HG02870 (cell line): ENCODE results near the gene NIM1K.
"Not testable (repeated sequence)": the region's sequence is repeated elsewhere in the genome, so short reads cannot be mapped to it uniquely, and the experiment has no call there.

Experiments used
- ATAC-seq: cut with Tn5 transposase; IDR thresholded peaks from one replicate; pipeline ENCODE4 v1.9.1; 2021; ENCODE audit warnings: mild to moderate bottlenecking, moderate library complexity; ENCODE audit not compliant: unreplicated experiment

NIM1K gene

GRCh38 chr5:43313035-43313853 lies 121.2 kb downstream of the NIM1K start, which contains the start of gene HMGCS1:
HMGCS1 (minus strand) TSS chr5:43313412; CDS start chr5:43298965, 14,447 bp downstream.
- ATAC-seq, result peak; percentile 92

DNA sequence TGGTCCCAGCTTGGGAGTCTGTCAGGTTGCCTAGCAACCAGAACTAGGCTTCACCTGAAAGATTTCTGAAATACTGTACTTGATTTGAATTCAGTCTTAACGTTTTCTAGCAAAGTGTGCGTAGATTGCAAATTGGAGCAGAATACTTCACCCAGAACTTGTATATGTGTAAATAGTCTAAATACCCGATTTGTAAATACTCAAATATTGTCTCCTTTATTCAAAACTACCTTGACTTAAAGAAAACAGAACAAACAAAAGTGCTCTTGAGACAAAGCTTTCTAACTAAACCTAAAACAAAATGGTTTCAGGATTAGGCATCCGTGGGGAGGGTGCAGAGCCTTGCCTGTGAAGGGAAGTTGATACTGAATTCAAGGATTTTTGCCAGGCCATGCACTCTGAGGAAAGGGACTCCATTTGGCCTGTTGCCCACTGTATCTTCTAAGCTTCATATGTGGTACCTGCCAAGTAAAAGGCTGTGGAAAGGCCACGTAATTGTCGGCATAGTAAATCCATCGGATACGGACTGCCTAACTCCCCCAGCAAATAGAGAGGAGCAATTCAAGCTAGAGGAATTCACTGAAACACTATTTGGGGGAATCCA lies 121.9 kb downstream of the NIM1K start:
- ATAC-seq, result no peak

DNA sequence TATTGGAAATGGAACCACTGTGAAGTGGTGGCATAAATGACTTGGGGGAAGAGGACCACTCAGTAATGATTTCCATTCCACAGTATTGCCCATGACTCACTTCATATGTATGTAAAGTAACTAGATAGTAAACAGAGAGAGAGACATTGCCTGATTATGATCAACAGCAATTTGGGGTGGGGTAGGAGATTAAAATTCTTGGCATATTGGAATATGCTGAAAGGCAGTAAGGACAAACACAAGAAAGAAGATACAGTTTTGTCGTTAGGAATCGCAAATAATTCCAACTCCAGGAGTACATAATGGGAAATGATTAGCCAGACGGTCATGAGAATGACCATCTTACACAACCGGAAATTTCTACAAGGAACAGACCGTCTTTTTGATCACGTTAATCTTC lies 122.7 kb downstream of the NIM1K start:
- ATAC-seq, result no peak

DNA sequence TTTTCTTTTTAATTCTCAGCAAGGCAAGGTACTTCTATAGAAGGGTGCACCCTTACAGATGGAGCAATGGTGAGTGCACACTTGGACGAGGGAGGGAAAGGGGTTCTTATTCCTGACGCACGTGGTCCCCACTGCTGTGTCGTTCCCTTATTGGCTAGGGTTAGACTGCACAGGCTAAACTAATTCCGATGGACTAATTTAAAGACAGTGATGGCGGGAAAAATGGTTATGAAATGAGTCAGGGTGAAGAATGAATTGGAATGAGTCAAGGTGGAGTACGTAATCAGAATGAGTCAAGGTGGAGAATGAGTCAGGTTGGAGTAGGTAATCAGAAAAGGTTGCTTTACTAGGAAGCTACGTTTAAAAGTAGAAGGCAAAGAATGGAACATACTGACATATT lies 123.2 kb downstream of the NIM1K start:
- no peak for ATAC-seq

- ATAC-seq, result no peak
Observed at GRCh38 chr5:43315682-43316081, 123.7 kb downstream of the NIM1K start.

- ATAC-seq, result no peak
Observed at GRCh38 chr5:43316421-43316820, 124.4 kb downstream of the NIM1K start.

DNA sequence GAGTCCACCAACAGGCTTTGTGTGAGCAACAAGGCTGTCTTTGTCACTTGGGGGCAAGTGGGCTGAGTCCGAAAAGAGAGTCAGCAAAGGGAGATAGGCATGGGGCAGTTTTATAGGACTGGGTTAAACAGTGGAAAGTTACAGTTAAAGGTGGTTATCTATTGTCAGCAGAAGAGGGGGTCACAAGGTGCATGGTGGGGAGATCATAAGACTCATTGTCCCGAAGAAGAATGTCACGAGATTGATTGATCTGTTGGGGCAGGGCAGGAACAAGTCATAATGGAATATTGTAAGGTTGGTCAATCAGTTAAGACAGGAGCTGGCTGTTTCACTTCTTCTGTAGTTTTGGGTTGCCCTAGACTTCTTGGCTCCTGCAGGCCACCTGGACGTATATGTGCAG lies 128.8 kb downstream of the NIM1K start:
- no peak for ATAC-seq

DNA sequence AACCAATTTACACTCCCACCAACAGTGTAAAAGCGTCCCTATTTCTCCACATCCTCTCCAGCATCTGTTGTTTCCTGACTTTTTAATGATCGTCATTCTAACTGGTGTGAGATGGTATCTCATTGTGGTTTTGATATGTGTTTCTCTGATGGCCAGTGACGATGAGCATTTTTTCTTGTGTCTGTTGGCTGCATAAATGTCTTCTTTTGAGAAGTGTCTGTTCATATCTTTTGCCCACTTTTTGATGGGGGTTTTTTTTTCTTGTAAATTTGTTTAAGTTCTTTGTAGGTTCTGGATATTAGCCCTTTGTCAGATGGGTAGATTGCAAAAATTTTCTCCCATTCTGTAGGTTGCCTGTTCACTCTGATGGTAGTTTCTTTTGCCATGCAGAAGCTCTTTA lies 131.5 kb downstream of the NIM1K start:
- not testable (repeated sequence) for ATAC-seq

DNA sequence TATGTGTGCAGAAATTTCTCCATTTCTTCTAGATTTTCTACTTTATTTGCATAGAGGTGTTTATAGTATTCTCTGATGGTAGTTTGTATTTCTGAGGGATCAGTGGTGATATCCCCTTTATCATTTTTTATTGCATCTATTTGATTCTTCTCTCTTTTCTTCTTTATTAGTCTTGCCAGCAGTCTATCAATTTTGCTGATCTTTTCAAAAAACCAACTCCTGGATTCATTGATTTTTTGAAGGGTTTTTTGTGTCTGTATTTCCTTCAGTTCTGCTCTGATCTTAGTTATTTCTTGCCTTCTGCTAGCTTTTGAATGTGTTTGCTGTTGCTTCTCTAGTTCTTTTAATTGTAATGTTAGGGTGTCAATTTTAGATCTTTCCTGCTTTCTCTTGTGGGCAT lies 133.6 kb downstream of the NIM1K start:
- ATAC-seq, result not testable (repeated sequence)
